ENCODE results near the gene C16orf54.
A peak's percentile ranks its signal among the peaks of the same experiment; 100 is the strongest.
"Not testable (repeated sequence)": the region's sequence is repeated elsewhere in the genome, so short reads cannot be mapped to it uniquely, and the experiment has no call there.

The C16orf54 gene

DNA sequence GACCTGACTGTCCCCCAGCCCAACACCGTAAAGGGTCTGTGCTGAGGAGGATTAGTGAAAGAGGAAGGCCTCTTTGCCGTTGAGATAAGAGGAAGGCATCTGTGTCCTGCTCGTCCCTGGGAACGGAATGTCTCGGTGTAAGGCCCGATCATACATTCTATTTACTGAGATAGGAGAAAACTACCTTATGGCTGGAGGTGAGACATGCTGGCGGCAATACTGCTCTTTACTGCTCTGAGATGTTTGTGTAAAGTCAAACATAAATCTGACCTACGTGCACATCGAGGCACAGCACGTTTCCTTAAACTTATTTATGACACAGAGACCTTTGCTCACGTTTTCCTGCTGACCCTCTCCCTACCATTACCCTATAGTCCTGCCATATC lies 5.2 kb downstream of the C16orf54 start:
- DNase-seq (ENCODE audit: low read depth in 2 of 2), result not testable (repeated sequence)

DNA sequence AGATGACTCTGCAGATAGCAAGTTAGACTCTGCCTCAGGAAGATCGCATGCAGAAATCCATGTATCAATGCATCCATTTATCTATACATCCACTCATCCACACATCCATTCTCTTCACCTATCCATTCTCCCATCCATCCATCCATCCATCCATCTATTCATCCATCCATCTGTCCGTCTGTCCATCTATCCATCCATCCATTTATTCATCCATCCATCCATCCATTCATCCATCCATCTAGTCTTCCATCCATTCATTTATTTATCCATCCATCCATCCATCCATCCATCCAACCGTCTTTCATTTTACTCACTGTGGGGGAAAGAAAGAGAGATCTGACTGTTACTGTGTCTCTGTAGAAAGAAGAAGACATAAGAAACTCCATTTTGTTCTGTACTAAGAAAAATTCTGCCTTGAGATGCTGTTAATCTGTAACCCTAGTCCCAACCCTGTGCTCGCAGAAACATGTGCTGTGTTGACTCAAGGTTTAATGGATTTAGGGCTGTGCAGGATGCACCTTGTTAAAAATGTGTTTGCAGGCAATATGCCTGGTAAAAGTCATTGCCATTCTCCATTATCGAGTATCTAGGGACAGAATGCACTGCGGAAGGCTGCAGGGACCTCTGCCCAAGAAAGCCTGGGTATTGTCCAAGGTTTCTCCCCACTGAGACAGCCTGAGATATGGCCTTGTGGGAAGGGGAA lies 5.7 kb downstream of the C16orf54 start:
- DNase-seq (ENCODE audit: low read depth in 2 of 2), result not testable (repeated sequence)

DNA sequence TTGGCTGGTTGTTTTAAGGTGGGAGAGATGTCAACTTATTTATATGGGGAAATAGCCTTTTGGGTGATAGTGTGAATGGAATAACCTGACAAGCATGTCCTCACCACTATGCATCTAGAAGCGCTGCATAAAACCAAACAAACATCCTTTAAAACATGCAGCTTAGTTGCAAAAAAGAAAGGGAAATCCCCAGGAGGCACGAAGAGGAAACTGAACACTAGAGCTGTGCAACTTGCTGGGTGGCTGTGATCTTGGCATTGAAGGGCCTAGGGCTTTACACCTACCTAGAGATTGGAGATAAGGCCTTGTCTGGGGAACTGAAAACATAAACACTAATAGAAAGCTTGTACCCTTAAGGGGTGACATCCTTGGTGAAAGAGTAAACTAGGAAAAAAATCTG lies 7.3 kb downstream of the C16orf54 start:
- no peak for DNase-seq (ENCODE audit: low read depth in 2 of 2)

DNA sequence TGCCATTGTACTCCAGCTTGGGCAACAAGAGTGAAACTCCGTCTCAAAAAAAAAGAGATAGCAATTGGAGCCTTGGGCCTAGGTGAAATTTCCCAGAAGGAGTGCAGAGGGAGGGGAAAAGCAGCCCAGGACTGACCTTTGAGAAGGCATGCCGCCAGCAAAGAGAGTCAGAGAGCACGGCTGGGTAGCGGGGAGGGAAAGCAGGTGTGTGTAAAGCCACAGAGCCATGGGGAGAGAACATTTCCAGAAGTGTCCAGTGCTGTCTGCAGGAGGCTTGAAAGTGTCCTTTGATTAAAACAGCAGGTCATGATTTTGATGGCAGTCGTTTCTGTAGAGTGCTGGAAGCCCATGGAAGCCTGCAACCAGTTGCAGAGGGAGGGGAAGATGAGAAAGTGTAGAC lies 8.1 kb downstream of the C16orf54 start:
- DNase-seq (ENCODE audit: low read depth in 2 of 2), result no peak

DNA sequence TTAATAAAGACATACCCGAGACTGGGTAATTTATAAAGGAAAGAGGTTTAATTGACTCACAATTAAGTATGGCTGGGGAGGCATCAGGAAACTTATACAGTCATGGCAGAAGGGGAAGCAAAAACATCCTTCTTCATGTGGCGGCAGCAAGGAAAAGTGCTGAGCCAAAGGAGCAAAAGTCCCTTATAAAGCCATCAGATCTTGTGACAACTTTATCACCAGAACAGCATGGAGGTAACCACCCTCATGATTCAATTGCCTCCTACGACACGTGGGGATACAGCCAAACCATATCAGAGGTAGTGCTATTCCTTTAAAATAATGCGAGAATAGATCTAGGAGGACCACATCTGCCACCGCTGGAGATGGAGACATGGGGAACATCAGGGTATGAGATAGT lies 9.0 kb downstream of the C16orf54 start:
- no peak for DNase-seq (ENCODE audit: low read depth in 2 of 2)

DNA sequence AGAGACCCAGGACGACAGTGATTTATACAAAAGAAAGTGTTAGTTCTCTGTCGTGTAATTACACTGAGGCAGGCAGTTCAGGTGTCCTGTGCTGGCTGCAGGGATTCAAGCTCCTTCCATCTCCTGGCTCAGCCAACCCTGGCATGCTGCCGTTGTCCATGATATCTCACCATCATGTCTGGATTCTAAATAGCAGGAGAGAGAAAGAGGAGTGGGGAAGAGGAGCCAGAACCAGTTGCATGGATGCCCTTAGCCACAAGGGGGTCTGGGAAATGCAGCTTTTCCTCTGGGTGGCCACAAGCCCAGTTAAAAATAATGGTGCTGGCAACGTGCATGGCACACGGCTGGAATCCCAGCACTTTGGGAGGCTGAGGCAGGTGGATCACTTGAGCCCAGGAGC lies 9.7 kb downstream of the C16orf54 start:
- no peak for DNase-seq (ENCODE audit: low read depth in 2 of 2)

DNA sequence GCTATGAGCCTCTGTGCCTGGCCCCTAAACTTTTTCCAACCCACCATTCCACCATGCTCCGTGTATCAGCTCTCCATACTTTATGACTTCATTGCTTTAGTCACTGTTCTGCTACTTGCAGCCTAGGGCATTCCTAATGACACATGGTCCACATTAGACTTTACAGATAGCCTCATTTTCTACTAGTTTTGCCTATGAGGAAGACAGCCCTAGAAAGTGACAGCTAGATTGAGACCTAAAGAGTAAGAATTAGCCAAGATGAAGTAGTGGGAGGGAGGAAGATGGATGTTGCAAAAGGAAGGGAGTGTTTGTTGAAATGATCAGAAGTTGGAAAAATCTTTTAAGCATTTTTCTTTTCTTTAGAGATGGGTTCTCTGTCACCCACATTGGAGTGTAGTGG lies 11.0 kb downstream of the C16orf54 start:
- no peak for DNase-seq (ENCODE audit: low read depth in 2 of 2)

DNA sequence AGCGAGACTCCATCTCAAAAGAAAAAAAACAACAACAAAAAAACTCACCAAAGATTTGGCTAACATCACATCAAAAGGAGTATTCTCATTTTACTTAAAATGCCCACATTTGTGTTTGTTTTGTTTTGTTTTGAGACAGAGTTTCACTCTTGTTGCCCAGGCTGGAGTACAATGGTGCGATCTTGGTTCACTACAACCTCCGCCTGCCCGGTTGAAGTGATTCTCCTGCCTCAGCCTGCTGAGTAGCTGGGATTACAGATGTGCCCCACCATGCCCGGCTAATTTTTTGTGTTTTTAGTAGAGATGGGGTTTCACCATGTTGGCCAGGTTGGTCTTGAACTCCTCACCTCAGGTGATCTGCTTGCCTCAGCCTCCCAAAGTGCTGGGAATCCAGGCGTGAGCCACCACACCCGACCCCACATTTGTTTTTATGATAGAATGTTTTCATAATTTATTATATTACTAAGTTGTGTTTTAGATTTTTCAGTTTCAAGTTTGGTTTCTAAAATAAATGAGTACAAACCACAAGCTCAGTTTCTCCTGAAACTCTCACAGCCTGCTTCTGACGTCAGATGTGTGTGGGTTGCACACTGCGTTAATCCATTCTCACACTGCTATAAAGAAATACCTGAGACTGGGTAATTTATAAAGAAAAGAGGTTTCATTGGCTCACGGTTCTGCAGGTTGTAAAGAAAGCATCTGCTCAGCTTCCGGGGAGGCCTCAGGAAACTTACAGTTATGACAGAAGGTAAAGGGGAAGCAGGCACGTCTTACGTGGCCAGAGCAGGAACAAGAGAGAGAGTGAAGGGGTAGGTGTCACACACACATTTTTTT lies 13.8 kb downstream of the C16orf54 start:
- DNase-seq (ENCODE audit: low read depth in 2 of 2), result peak in 1 of 2 donors; percentile 55

DNA sequence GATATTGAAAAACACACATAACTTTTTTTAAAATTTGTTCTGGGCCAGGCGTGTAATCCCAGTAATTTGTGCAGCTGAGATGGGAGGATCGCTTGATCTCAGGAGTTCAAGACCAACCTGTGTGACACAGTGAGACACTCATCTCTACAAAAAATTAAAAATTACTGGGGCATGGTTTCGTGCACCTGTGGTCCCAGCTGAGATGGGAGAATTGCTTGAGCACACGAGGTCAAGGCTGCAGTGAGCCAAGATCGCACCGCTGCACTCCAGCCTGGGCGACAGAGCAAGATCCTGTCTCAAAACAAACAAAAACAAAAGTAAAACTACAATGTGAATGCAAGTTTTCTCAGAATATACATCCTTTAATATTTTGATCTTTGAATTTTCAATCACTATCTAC lies 15.1 kb downstream of the C16orf54 start:
- DNase-seq (ENCODE audit: low read depth in 2 of 2), result no peak

DNA sequence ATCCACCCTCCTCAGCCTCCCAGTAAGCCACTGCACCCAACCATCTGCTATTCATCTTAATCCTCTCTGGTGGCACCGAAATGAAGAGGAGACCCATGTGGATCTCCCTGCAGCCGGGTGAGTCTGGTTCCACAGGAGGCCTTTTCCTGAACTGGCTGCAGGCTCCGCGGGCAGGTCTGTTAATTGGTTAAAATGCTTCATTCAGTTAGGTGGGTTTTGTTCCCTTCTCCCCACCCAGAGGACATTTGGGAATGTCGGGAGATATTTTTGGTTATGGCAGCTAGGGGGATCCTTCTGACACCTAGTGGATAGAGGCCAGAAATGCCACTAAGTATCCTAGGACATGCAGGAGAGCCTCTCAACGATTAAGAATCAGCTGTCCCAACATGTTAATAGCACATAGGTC lies 16.7 kb downstream of the C16orf54 start:
- no peak for DNase-seq (ENCODE audit: low read depth in 2 of 2)

DNA sequence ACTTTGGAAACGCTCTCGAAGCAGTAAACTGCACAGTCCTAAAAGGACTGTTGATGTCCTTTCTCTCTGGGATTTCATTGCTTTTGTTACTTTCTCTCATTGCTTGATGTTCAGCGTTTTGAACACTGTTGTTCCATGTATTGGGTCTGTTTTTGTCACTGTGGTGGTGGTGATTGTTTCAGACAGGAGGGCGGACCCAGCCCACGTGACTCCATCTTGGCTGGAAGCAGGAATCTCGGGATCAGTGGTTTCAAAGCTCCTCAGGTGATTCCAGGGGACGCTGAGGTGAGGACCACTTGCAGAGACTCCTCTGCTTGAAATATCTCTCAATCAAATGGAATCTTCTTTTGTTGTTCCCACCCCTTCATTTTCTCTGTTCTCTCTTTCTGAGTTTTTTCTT lies 18.3 kb downstream of the C16orf54 start:
- DNase-seq (ENCODE audit: low read depth in 2 of 2), result no peak

DNA sequence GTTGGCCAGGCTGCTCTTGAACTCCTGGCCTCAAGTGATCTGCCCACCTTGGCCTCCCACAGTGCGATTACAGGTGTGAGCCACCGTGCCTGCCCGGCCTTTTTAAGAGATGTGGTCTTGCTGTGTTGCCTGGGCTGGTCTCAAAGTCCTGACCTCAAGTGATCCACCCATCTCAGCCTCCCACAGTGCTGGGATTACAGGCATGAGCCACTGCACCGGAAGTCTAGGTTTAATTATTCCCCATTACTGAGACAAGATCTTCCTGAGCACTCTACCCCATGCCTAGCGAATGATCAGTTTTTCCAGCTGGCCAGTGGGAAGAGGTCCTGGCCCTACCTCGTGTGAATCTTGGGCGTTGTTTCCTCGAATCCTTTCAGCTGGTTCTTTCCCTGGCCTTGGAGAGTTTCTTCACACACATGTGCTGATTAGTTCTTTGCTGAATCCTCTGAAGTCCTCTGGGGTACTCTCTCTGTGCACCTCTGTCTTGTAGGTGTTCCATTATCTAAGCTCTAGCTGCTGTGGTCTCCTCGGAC lies 18.9 kb downstream of the C16orf54 start:
- DNase-seq (ENCODE audit: low read depth in 2 of 2), result no peak

DNA sequence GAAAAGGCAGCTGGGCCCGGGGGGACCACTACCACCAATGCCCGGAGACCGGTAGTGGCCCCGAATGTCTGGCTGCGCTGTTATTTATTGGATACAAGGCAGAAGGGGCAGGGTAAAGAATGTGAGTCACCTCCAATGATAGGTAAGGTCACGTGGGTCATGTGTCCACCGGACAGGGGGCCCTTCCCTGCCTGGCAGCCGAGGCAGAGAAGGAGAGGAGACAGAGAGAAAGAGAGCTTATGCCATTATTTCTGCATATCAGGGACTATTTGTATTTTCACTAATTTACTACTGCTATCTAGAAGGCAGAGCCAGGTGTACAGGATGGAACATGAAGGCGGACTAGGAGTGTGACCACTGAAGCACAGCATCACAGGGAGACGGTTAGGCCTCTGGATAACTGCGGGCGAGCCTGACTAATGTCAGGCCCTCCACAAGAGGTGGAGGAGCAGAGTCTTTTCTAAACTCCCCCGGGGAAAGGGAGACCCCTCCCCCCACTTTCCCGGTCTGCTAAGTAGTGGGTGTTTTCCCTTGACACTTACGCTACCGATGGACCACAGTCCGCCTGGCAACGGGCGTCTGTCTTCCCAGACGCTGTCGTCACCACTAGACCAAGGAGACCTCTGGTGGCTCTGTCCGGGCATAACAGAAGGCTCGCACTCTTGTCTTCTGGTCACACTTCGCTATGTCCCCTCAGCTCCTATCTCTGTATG lies 24.5 kb downstream of the C16orf54 start:
- not testable (repeated sequence) for DNase-seq (ENCODE audit: low read depth in 2 of 2)

DNA sequence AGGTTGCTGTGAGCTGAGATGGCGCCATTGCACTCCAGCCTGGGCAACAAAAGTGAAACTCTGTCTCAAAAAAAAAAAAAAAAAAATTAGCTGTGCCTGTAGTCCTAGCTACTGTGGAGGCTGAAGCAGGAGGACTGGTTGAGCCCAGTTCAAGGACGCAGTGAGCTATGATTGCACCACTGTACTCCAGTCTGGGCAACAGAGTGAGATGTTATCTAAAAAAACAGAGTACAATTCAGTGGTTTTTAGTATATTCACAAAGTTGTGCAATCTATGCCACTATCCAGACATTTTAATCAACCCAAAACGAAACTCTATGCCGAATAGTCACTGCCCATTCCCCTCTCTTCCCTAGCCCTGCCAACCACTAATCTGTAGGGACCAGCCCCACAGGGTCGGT lies 25.1 kb downstream of the C16orf54 start:
- DNase-seq (ENCODE audit: low read depth in 2 of 2), result no peak

DNA sequence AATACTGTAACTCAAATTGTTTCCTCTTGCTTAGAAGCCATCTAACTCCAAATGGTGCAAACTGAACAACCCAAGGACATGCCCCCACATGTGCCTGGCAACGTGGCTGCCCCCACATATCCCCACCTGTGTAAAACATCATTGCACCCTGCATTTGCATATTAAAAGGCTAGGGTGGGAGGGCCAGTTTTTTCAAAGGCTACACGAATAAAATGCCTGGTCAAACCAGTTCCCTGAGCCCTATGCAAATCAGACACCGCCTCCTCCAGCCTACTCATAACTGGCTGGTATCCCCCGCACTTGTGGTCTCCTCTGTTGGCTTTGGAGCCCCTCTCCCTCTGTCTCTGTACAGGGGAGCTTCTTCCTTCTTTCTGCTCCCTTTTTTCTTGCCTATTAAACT lies 26.7 kb downstream of the C16orf54 start:
- DNase-seq (ENCODE audit: low read depth in 2 of 2), result no peak

DNA sequence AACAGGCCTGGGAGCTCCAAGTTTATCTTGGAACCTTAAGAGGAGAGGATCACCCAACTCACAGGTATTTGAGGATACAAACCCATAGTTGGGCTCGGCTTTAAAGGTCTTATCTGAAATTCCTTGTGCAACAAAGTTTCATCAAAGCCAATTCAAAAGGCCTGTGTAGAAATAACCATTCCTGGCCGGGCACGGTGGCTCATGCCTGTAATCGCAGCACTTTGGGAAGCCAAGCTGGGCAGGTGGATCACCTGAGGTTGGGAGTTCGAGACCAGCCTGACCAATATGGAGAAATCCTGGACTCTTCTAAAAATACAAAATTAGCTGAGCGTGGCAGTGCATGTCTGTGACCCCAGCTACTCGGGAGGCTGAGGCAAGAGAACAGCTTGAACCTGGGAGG lies 28.7 kb downstream of the C16orf54 start:
- no peak for DNase-seq (ENCODE audit: low read depth in 2 of 2)

DNA sequence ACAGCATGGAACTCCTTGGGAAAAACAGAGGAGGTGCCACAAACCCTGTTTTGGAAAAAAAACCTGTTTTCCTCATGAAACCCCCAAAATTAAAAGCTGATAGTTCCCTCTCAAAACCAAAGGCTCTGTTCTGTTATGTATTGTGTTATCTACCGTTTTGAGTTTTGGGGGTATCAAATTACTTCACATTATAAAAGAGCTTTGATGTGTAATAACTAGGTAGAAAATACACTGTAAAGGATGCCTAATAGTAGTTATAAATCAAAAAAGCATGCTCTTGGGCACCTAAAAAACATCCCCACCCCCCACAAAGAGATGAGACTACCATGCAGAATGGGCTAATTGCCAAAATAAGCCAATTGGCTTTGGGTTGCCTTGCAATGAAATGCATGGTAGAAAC lies 30.8 kb downstream of the C16orf54 start:
- no peak for DNase-seq (ENCODE audit: low read depth in 2 of 2)

DNA sequence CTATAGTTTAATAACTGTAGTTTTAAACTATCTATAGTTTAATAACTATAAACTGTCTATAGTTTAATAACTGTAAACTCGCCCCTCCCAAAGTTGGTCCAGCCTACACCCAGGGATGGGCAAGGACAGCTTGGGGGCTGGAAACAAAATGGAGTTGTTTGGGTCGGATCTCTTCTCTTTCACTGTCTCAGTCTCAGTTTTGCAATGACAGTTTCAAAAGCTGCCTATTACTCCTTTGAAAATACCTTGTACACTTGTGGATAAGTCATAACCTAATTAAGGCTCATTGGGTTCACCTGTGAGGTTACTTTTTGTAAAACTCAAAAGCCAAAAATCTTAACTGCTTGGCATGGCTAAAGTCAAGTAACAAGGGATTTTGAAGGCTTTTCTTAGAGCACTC lies 31.4 kb downstream of the C16orf54 start:
- DNase-seq (ENCODE audit: low read depth in 2 of 2), result no peak

DNA sequence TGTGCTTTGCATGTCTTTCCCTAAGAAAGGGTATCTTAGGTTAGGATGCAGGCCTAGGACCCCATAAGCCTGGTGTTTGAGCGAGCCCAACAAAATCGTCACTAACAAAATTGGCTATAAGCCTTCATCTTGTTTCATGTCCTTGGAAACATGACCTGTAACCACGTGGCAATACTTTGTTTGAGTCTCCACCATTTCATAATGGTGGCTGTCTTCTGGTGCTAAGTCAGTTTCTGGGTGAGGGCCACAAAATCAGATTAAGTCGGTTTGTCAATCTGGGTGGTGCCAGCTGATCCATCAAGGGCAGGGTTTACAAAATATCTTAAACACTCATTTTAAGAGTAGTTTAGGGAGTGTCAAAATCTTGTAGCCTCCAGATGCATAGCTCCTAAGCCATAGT lies 33.0 kb downstream of the C16orf54 start:
- DNase-seq (ENCODE audit: low read depth in 2 of 2), result no peak

DNA sequence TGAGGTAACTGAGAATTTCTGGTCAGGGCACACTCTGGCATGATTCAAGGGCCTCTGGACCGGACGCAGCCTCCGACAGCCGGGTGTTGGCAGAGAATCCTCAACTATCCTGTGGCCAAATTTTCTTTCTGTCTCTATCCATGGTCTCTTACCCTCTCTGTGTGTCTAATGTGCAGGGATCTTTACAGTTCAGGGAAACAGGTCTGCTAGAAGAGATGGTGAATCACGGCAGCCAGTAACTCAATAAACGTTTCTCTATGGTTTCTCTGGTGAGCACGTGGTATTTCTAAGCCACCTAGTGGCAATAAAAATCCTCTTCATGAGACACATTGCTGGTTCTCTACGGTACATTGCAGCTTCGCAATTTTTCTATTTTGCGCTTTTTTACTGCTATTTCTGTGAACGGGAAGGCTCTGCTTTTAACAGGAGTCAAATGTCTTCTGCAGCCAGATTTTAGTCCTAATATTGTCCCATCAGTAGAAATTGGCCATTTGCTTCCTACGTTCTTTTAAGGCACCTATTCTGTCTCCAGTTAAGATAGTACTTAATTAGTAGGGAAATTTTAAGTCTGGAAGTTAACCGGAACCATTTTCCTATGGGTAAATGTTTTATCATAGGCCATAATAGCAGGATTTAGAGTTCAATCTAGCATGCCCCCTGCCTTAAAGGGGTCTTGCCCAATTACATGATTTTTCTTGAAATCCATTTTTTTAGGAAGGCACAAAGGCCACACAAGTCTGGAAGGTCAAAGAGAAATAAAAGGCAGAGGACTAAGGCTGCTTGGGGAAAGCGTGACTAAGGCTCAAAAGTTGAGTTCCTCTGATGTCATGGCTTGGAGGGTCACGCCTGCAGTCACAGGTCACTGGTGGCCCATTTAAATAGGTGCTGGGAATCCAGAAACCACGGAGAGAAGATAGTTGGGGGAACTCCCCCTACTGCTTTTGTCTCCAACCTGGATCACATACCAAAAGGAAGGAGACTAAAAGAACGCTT lies 35.3 kb downstream of the C16orf54 start:
- DNase-seq (ENCODE audit: low read depth in 2 of 2), result no peak

DNA sequence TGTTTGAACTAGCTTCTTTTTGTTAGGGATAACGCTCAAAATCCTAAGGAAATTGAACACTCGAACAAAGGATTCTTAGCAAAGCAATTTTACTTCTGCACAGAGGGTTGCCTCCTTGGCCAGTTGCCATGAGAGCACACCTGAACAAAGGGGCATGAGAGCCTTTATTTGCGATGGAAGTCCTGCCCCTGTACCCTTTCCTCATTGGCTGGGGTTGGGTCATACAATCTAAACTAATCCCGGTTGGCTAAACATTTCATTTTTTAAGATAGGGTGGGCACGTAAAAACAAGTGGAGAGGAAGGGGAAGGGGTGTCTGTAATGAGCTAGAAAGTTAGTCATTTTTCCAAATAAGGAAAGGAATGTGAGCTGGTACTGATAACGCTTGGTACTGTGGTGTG lies 36.1 kb downstream of the C16orf54 start:
- DNase-seq (ENCODE audit: low read depth in 2 of 2), result not testable (repeated sequence)
